Suppressor macrophage (primary cell): Measurements from ENCODE around the gene ATP2B2.

ENCODE experiments used
- DNase-seq, 4 experiments: peaks; one replicate each; pipeline ENCODE4 v3.0.0-alpha.2; 2020 to 2022

The ATP2B2 gene

DNA sequence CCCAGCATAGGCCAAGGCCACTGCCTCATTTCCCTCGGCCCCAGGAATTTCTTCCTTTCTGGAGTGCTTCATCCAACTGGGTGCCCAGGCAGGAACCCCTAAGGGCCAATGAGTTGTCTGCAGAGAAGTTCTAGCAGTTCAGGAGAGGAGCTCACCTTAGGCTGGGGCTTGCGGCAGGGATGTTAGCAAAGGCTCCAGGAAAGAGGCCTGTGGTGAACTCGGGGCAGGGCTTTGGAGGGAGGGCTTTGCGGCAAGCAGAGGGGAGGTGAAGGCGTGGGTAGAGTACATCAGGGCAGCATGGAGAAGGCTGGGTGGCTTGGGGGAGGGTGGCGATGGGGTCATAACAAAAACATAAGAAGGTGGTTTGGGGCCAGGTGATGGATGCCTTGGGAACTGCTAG lies 213.7 kb downstream of the ATP2B2 start:
- DNase-seq = no peak

- no peak for DNase-seq
Measured at GRCh38 chr3:10290481-10291176, 214.8 kb downstream of the ATP2B2 start.

DNA sequence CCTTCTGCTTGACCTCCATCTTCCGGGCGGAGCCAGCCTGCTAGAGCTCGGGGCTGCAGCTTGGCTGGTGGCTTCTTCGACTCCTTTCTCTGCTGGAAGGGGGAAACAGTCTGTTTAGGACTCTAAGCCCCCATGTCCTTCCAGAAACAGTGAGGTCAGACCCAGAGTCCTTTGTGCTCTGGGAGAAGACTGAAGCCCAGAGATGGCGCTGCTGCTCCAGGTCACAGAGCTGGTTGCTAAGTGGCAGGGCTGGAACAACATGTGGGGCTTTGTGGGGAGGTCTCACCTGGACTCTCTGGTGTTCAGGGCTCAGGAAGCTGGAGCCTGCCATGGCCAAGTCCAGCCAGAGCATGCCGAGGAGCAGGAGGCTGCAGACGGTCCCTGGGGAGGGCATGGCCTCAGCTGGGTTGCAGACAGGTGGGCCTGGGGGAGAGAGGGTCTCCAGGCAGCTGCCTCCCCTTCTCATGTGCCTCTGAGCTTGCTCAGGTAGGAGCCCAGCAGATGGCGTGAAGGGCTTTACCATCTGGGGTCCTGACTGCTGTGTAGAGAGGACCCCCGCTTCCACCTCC lies 215.5 kb downstream of the ATP2B2 start:
- no peak for DNase-seq

DNA sequence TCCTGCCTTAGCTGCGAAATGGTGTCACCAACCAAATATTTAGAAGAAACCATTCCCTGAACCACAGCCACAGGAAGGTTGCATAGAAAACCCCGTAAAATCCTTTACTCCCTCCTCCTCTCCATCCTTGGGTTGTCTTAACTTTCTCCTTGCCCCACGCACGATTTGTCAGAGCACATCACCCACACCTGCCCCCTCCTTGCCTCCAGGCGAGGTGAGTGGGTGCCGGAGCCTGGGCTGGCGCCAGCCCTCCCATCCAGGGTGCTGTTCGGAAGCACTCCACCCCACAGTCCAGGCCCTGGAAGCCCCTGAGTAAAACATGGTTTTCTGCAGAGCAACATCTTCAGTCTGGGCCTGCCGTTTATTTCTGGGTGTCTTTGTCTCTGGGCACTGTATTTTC lies 216.3 kb downstream of the ATP2B2 start:
- DNase-seq = no peak

GRCh38 chr3:10288575-10288960 lies 216.8 kb downstream of the ATP2B2 start:
- no peak for DNase-seq

- DNase-seq = no peak
Measured at GRCh38 chr3:10287936-10288574, 217.3 kb downstream of the ATP2B2 start.

DNA sequence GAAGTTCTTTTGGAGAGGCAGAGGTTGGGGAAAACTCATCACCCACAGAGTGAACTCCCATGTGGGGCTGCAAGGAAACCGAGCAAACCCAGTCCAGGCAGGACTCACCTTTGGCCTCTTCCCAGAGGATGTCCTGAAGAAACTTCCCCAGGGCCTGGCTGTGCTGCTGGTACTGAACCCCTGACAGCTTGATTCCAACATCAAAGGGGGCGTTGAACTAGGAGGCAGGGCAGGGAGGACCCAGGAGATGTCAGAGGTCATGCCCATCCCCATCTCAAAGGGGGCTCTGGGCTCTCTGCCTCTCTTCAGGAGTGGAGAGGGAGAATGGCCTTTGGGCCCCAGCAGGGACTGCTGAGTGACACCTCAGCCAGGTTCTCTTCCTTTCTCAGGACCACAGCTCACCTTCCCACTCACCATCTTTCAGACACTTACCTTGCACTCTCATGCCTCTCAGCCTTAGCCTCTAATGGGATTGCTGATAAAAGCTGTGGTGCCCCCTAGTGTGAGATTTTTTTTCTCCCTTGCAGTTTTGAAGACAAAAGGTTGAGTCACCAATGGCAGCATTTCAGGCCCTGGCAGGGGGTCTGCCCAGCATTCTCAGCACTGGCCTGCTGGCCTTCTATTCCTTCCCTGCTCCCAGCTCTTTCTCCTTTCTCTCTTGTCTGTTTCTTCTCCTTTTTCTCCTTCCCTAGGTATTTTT lies 218.6 kb downstream of the ATP2B2 start:
- peak in 1 of 4 experiments; percentile 47 for DNase-seq

GRCh38 chr3:10286133-10286524 lies 219.3 kb downstream of the ATP2B2 start:
- no peak for DNase-seq

GRCh38 chr3:10285272-10286132 lies 219.9 kb downstream of the ATP2B2 start:
- DNase-seq = peak; percentile 21 to 66 (median 54)

DNA sequence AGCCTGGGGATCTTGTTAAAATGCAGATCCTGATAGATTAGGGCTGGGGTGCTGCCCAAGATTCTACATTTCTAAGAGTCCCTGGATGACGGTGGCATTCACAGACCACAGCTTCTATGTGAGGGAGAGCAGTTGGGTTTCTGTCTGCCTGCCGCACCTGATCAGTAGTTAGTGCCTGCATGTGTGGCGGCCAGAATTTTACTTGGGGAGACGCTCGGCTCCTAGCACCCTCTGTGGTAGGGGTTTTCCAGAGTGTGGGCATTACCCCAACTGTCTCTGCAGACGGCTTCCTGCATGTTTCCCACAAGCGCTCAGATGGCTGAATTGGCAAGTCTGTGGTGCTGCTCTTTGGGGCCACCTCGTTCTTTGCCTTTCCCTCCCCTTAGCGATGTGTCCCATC lies 220.9 kb downstream of the ATP2B2 start:
- peak in 2 of 4 experiments; percentile 17 to 32 for DNase-seq

DNA sequence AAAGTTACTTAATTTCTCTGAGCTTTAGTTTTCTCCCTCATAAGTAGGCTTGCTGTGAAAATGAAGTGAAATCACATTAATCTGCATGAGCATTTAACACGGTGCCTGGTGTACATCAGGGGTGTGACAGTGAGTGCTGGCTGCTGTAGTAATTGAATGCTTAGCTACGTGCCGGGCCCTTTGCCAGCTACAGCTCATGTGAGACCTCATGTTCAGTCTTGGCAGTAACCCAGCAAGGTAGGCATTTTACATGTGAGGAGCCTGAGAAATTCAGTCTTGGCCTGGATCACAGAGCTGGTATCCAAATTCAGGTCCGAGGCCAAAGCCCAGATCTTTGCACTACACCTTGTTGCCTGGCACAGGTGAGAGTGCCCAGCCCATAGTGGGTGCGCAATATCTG lies 221.7 kb downstream of the ATP2B2 start:
- DNase-seq = no peak

- DNase-seq = peak in 3 of 4 experiments; percentile 26 to 43 (median 35)
Measured at GRCh38 chr3:10281951-10282350, 223.4 kb downstream of the ATP2B2 start.

- DNase-seq = no peak
Measured at GRCh38 chr3:10280571-10280970, 224.8 kb downstream of the ATP2B2 start.

GRCh38 chr3:10280177-10280529 lies 225.2 kb downstream of the ATP2B2 start:
- no peak for DNase-seq

- peak in 2 of 4 experiments; percentile 30 to 38 for DNase-seq
Measured at GRCh38 chr3:10279384-10280176, 225.8 kb downstream of the ATP2B2 start.

DNA sequence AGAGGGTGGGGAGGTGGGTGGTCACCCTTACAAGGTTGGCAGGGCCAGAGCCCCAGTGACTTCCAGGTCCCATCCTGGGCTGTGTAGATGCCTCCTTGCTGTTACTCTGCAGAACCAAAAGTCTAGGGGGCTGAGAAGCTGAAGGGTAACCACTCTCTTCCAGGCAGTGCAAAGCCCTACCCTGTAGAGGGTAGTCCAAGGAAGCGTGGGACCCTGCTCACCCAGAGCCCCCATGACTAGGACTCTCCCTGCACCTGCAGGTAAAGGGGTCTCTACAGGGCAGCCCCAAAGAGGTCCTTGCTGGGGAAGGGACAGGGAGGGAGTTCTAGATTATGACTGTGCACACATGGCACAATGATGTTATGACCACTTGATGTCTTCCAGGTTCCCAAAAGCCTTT lies 226.9 kb downstream of the ATP2B2 start:
- DNase-seq = no peak

GRCh38 chr3:10277115-10277625 lies 228.2 kb downstream of the ATP2B2 start:
- DNase-seq = no peak

- DNase-seq = no peak
Measured at GRCh38 chr3:10274601-10275000, 230.8 kb downstream of the ATP2B2 start.
